IPS DF 19.7 (cell line): ENCODE measurements around the gene BCAS1.

Experiments
- DNase-seq: peaks from one replicate; pipeline ENCODE4 v3.0.0-alpha.2; 2013; ENCODE audit warnings: low read depth, low spot score

BCAS1 gene

GRCh38 chr20:54048891-54049545, 21.4 kb downstream of the BCAS1 start:
- DNase-seq, result no peak

GRCh38 chr20:54048481-54048880, 21.9 kb downstream of the BCAS1 start:
- no peak for DNase-seq

GRCh38 chr20:54047720-54048119, 22.7 kb downstream of the BCAS1 start:
- no peak for DNase-seq

- DNase-seq, result no peak
Measured at GRCh38 chr20:54047048-54047447, 23.3 kb downstream of the BCAS1 start.

- no peak for DNase-seq
Measured at GRCh38 chr20:54044156-54044555, 26.2 kb downstream of the BCAS1 start.

- no peak for DNase-seq
Measured at GRCh38 chr20:54043076-54043967, 27.1 kb downstream of the BCAS1 start.

GRCh38 chr20:54042021-54042420, 28.4 kb downstream of the BCAS1 start:
- DNase-seq, result no peak

- no peak for DNase-seq
Measured at GRCh38 chr20:54041336-54041735, 29.1 kb downstream of the BCAS1 start.

GRCh38 chr20:54040531-54040930, 29.9 kb downstream of the BCAS1 start:
- no peak for DNase-seq

- DNase-seq, result no peak
Measured at GRCh38 chr20:54038961-54039360, 31.4 kb downstream of the BCAS1 start.

- no peak for DNase-seq
Measured at GRCh38 chr20:54037525-54037924, 32.9 kb downstream of the BCAS1 start.

- DNase-seq, result no peak
Measured at GRCh38 chr20:54029643-54030042, 40.8 kb downstream of the BCAS1 start.

GRCh38 chr20:54029176-54029575, 41.2 kb downstream of the BCAS1 start:
- DNase-seq, result no peak

GRCh38 chr20:54028276-54029011, 42.0 kb downstream of the BCAS1 start:
- DNase-seq, result no peak

- DNase-seq, result no peak
Measured at GRCh38 chr20:54027704-54028103, 42.7 kb downstream of the BCAS1 start.

- no peak for DNase-seq
Measured at GRCh38 chr20:54026295-54027064, 43.9 kb downstream of the BCAS1 start.

- no peak for DNase-seq
Measured at GRCh38 chr20:54025251-54025771, 45.1 kb downstream of the BCAS1 start.

GRCh38 chr20:54023406-54023805, 47.0 kb downstream of the BCAS1 start:
- no peak for DNase-seq

- DNase-seq, result no peak
Measured at GRCh38 chr20:54021446-54022235, 48.8 kb downstream of the BCAS1 start.

GRCh38 chr20:54020868-54021267, 49.5 kb downstream of the BCAS1 start:
- DNase-seq, result no peak

GRCh38 chr20:54020348-54020747, 50.0 kb downstream of the BCAS1 start:
- no peak for DNase-seq
